Stimulated activated CD4-positive, alpha-beta T cell treated with anti-CD3 and anti-CD28 coated beads, TNF-alpha, amount 100 ng/mL, for 4 hours (primary cell): ENCODE measurements around the gene SYNE3.

ENCODE experiments used
- DNase-seq, 3 experiments: peaks; one replicate each; pipeline ENCODE4 v3.0.0-alpha.2; 2020; ENCODE audit warnings: low read depth in 3 of 3

The SYNE3 gene

DNA sequence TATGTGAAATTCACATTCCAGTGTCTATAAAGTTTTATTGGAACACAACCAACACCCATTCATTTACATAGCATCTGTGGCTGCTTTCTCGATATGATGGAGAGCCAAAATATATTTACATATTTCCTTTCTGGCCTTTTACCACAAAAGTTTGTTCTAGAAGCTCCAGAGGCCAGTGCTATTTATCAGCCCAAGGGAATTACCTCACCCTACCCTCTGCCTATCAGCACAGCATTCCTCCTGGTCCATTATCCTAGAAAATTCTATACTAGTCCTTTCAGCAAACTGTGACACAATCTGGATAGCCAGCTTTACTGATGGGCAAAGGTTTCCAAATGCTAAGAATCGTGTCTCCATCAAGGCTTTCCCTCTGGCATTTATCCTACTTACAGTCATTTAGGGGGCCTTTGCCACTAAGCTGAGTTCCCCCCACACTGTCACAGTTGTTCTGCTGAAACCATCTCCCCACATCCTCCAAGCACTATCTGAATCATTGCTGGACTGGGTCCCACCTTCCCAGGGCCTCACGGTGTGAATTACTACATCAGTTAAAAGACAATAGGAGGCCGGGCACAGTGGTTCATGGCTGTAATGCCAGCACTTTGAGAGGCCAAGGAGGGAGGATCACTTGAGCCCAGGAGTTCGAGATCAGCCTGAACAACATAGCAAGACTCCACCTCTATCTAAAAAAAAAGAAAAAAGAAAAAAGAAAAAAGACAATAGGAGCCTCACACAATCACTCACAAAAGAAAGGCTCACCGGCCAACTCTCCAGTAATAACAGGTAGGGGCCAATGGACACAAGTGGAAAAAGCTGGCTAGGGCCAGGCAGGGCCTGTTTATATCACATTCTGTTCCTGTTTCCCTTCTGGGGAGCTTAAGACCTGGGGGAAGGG, 12.1 kb downstream of the SYNE3 start:
- DNase-seq: no peak

DNA sequence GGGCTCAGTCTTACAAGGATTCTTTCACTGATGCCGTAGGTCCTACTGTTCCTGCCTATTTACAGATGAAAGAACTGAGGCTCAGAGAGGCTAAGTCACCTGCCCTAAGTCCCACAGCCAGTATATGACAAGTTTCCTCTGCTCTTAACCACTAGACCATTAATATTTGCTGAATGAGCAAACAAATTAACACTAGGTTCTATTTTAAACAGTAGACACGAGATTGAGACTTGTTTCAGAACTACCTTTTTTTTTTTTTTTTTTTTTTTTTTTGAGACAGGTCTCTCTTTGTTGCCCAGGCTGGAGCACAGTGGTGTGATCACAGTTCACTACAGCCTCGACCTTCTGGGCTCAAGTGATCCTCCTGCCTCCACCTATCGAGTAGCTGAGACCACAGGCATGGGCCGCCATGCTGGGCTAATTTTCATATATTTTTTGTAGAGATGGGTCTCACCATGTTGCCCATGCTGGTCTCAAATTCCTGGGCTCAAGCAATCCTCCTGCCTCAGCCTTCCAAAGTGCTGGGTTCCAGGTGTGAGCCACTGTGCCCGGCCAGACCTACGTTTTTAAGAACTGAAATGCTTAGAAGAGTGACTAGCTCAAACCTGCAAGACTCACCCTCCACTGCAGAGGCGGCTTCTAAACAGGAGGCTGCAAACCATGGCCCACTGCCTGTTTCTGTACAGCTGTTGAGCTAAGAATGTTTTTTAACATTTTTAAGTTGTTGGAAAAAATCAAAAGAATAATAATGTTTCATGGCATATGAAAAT, 12.9 kb downstream of the SYNE3 start:
- DNase-seq: no peak

GRCh38 chr14:95502381-95502950, 14.0 kb downstream of the SYNE3 start:
- DNase-seq: no peak

DNA sequence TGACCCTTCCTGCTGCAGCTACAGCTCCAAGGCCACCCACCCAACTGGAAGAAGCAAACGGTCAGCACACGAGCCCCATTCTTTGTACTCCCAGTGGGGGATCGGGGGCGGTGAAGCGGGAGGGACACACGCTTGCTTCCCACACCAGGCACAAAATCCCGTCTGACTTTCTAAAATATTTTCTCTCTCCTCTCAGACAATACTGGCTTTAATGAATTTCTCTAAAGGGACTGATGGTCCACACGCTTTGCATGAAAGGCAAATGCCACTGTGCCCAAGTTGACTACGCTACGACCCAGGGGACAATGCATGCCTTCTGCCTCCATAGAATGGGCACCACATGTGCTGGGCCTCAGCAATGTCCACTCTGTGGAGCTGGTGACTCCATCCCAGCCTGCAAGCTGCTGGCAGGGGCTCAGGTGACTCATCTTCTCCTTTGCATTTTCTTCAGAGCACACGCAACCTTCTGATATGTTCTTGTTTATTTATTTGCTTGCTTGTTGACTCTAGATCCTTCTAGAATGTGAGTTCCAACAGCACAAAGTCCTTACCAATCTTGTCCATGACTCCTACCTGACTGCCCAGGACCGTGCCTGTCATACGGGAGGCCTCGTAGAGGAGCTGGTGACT, 15.6 kb downstream of the SYNE3 start:
- DNase-seq: no peak

DNA sequence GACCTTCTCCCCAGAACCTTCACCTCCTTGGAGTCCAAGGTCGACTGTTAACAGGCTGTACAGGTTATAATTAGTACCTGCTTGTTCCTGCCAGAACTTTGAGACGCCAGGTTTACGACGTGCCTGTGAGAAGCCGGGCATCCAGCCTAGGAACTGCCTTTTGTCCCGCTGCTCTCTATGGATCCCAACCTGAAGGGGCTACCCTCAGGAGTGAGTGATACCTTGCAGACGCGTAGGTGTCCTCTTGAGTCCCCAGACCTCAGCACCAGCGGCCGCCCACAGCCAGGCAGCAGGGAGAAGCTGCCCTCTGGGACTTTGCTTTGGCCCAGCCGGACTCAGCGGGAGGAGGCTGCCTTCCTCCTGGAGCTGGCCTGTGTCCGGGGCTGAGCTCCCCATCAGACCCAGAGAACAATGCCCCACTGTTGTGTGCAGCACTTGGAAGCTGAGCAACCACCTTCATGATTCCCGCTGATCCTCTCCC, 16.2 kb downstream of the SYNE3 start:
- DNase-seq: no peak

DNA sequence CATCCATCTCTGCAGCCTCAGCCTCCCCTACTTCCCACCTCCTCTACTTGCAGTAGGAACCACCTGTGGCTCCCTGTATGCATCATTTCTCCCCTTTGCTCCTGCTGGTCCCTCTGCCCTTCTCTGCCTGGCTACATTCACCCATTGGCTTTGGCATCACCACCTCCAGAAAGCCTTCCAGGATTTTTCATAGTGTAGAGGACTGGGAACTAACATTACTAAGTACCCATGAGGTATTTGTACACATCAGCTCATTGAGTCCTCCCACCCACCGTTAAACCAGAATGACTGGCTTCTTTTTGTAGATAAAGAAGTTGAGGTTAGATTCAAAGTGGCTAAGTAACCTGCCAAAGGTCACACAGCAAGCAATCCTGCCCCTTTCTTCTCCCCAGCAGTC, 17.1 kb downstream of the SYNE3 start:
- DNase-seq: no peak

DNA sequence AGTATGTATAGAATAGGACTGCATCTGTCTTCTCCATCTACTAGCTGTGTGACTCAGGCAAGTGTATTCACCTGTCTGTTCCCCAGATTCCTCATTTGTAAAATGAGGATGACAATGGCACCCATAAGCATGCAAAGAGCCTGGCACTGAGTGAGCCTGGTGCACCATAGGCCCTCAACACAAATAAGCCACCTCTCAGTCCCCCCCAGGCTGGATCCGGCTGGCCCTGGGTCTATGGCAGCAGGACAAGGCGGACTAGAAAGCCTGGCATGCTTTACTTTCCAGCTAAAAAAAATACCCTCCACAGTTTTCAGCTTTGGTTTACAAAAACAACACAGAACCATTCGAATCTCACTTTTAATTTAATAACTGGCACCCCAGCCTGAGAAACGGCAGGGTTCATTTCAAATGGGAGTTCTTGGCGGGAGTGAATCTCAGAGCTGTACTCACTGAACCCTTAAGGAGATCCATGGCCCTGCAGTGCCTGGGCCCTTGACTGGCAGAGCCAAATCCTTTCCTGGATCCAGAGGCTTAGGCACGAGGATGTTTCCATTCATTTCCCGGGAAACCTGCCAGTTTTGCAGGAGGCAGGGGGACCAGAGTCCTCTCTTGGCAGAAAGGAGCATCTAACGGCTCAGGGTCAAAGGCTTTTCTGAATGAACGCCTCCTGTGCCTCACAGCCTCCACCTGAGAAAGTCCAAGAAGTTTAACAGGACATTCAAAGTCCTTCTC, 17.7 kb downstream of the SYNE3 start:
- no peak for DNase-seq

DNA sequence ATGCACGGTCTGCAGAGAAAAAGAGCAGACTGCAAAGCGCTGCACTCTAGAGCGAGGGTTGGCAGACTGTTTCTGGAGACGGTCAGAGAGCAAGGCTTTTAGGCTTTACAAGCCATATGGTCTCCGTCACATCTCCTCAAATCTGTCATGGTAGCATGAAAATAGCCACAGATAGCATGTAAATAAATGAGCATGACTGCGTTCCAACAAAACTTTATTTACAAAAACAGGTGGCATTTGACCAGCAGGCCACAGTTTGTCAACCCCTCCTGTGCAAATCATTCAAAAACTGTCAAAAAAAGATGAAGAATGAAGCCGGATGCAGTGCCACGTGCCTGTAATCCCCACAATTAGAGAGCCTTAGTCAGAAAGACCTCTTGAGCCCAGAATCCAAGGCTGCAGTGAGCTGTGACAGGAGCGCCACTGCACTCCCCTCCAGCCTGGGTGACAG, 18.9 kb downstream of the SYNE3 start:
- no peak for DNase-seq

GRCh38 chr14:95496690-95497259, 19.7 kb downstream of the SYNE3 start:
- no peak for DNase-seq

- no peak for DNase-seq
These were observed 20.3 kb downstream of the SYNE3 start for GRCh38 chr14:95496111-95496681.

DNA sequence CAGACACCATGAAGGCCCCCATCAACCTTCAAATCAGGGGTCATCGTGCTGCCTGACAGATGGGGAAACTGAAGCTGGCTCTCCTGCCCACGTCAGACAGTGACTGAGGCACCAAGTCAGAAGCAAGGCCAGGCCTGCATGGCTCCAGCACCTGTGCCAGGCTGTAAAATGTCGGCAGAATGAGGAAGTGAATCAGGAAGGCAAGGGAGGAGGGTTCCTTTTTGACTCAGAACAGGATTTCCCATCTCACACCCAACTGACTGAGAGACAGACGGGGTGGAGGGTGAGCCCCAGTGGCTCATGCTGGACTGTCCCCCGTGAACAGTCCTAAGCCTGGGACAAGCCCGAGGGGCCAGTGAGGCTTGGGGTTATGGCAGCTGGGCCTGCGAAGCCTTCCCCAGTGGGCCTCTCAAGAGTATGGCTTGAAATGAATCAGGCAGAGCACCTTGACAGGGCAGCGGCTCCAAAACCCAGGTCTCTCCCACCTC, 20.9 kb downstream of the SYNE3 start:
- no peak for DNase-seq

DNA sequence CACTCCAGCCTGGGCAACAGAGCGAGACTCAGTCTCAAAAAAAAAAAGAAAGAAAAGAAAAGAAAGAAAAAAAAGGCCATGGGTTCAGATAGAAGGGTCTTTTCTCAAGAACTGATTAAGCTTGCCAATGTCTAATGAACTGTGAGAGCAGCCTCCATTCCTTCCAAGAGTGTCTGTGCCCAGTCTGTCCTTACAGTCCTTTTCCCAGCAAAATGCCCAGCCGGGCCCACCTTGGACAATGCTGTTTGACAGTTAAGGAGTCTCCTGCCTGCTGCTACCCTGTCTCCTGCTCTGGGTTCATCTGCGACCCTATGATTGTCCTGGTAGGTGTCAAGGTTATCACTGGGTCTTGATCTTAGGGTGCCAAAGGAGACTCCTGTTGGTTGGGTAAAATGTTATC, 21.4 kb downstream of the SYNE3 start:
- no peak for DNase-seq

DNA sequence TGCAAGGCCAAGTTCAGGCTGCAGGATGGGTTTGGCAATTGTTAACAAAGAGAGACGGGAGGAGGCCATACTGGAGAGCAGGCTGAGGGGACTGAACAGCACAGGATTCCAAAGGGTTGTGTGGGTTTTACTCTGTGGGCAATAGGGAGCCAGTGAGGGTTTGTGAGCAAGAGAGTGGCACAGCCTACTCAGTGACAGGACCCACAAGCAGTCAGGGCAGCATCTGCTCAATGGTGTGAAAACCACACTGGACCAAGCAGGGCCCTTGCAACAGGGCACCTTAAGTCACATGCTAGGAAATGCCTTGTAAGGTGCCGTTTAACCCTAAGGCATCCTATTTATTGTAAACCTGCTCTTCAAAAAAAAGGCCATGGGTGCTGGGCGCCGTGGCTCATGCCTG, 22.0 kb downstream of the SYNE3 start:
- DNase-seq: no peak

GRCh38 chr14:95493976-95494375, 22.5 kb downstream of the SYNE3 start:
- no peak for DNase-seq

- DNase-seq: no peak
These were observed 22.9 kb downstream of the SYNE3 start for GRCh38 chr14:95493503-95493902.

GRCh38 chr14:95491936-95492608, 24.4 kb downstream of the SYNE3 start:
- no peak for DNase-seq

DNA sequence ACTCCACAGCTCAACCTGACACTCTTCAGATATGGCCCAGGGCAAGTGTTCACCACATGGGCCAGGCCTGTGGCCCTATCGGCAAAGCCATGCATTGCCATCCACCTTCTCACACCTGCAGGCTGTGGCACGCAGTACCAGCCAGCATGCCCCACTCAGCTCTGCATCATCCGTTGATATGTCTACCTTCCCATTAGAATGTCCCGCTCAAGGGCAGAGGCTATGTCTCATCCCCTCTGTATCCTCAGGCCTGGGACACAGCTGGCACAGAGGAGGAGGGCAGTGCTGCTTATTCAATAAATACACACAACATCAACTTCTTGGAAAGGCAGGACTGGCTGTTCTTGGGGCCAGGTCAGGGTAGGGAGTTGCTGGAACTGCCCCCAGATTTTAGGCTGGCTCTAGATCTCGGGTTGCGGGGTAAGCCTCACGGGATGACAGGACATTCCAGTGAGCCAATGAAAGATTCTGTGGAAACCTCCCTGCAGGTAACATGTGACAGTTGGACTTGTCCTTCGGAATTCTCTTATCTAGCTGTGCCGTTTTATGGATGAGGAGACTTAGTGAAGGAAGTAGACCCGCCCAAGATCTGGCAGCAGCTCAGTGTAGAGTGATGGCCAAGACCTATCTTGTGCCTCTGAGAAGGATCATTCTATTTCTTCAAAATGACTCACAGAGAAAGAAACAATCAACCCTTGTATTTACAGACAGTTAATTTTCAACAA, 25.6 kb downstream of the SYNE3 start:
- no peak for DNase-seq

DNA sequence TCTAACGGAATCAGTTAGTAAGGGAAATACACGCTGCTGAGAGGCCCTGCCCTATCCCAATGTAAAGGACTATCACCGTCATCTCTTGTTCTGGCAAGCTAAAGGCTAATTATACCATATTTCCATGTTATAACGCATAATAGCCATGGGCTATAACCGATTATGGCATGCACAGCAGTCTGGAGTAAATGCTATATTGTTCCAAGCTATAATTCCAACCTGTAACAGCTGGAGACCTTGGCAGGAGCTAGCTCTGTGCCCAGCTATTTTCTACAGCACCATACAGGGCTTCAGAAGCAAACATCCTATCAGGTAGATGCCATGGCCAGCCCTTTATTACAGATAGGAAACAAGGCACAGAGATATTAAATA, 26.3 kb downstream of the SYNE3 start:
- no peak for DNase-seq
